Stomach (tissue), 9 donors: Measurements from ENCODE around the gene GPR89B. TPM values are rescaled to one million over a fixed set of nuclear protein-coding genes. Genes with fewer than 3 reads are reported as not detected.
"Not testable (repeated sequence)": the region's sequence is repeated elsewhere in the genome, so short reads cannot be mapped to it uniquely, and the experiment has no call there.

Experiments
- DNase-seq, 2 donors: peaks; one replicate each; pipeline versions ENCODE4 v3.0.0 to v3.0.0-alpha.2; 2013 to 2019
- H3K27ac ChIP-seq, 5 donors: fragments of 200-600 bp in 4 of 5; sonication (generic) in 4 of 5; one replicate each; pipeline ENCODE4 v1.5.1; 2013 to 2019; ENCODE audit warnings: mild to moderate bottlenecking in 1 of 5, moderate library complexity in 1 of 5
- H3K27me3 ChIP-seq, 3 donors: fragments of 200-600 bp; sonication (generic); one replicate each; pipeline ENCODE4 v1.5.1; 2017 to 2019; ENCODE audit warnings: mixed run types in 1 of 3
- H3K36me3 ChIP-seq, 4 donors: fragments of 200-600 bp; sonication (generic); 1 replicate in 3 of 4; 2 replicates in 1 of 4; pipeline ENCODE4 v1.5.1; 2016 to 2019
- H3K4me1 ChIP-seq, 4 donors: fragments of 200-600 bp; sonication (generic); one replicate each; pipeline ENCODE4 v1.5.1; 2016 to 2019
- H3K4me3 ChIP-seq, 4 donors: fragments of 200-600 bp; sonication (generic) in 3 of 4; one replicate each; pipeline ENCODE4 v1.5.1; 2016 to 2019; ENCODE audit warnings: mild to moderate bottlenecking in 1 of 4
- H3K9me3 ChIP-seq, 4 donors: fragments of 200-600 bp; sonication (generic); one replicate each; pipeline ENCODE4 v1.5.1; 2016 to 2019
- EP300 ChIP-seq: sonication (generic); formaldehyde crosslinking; IDR thresholded peaks from one replicate; pipeline ENCODE4 v1.6.1; 2017; ENCODE audit warnings: antibody characterized with exemption
- POLR2A ChIP-seq, 4 donors: fragments of 450-650 bp; IDR thresholded peaks; one replicate each; pipeline ENCODE4 v1.6.1; 2016; ENCODE audit warnings: antibody characterized with exemption in 4 of 4, control low read depth in 2 of 4, mild to moderate bottlenecking in 1 of 4, moderate library complexity in 1 of 4
- POLR2AphosphoS5 ChIP-seq, 3 donors: sonication (generic); formaldehyde crosslinking; IDR thresholded peaks; one replicate each; pipeline ENCODE4 v1.6.1; 2016; ENCODE audit warnings: antibody characterized with exemption in 3 of 3
- WGBS, 5 donors: extraction: QIAGEN DNeasy Blood & Tissue Kit in 3 of 5; methylation state at CpG; one replicate each; pipeline versions ENCODE4 v1.1.5 to v1.1.7; 2013 to 2018; 5-methylcytosine and 5-hydroxymethylcytosine counted together
- intact Hi-C: fragments of 100-400 bp; cut with DNase I; formaldehyde crosslinking; loops from one replicate; pipeline ENCODE4 v1.15.1; 2023; ENCODE audit warnings: low total_unique reads
- polyA plus RNA-seq, 3 donors: library from polyadenylated mRNA; stranded (reverse); fragments of 200-250 nt; gene quantifications; one replicate each; pipeline ENCODE4 v1.2.3, GENCODE V29; 2013
- total RNA-seq, 5 donors: library from RNA; depleted of rRNA; stranded (reverse); fragments of >200 nt; gene quantifications; one replicate each; pipeline versions ENCODE4 v1.1.0 to v1.2.3, GENCODE V29; 2014 to 2016
- TF ChIP-seq, protein P1 (sequence below), 7 experiments: fragments of 450-650 bp in 4 of 7; fragments of 200-600 bp in 3 of 7; sonication (generic) in 3 of 7; IDR thresholded peaks; one replicate each; pipeline ENCODE4 v1.5.1; 2016 to 2019; ENCODE audit warnings: antibody characterized with exemption in 7 of 7, control low read depth in 2 of 7, mild to moderate bottlenecking in 1 of 7
- donor health status: healthy with polysubstance abuse.
- donor health status: Bipolar disorder and iron deficiency.
- donor health status: healthy.

GPR89B gene
- total and polyA plus RNA-seq, 8 donors = 2.3 to 43.1 (median 10.2) TPM

DNA sequence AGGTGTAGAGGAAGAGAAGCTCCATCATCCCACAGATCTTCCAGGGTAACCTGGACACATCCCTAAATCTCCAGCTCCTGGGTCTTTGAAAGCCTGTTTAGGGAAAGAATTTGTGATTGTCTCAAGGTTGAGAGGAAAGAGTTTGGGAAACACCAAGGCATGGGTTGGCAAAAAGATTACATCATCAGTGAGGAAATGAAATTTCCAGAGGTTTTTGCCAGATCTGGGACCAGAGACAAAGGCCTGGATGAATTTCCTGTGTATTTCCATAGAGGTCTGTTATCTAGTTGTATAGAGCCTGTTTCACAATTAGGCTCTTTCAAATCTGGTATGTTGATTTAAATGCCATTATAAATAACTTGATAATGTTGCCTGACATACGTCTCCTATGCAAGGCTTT lies 82.3 kb downstream of the GPR89B start:
- Histone ChIP-seq H3K9me3 (no peaks in the 10 kb centered on the region), H3K27me3 (peaks cover 0 to 57% (median 10%) of the 10 kb centered on the region in 3 donors), H3K36me3 (no peaks in the 10 kb centered on the region), H3K4me1 (peaks cover 0 to 15% (median 7%) of the 10 kb centered on the region in 4 donors), H3K27ac (no peak overlapping the region), H3K4me3 (no peak overlapping the region)
- DNase-seq = no peak
- TF ChIP-seq, protein P1, sequence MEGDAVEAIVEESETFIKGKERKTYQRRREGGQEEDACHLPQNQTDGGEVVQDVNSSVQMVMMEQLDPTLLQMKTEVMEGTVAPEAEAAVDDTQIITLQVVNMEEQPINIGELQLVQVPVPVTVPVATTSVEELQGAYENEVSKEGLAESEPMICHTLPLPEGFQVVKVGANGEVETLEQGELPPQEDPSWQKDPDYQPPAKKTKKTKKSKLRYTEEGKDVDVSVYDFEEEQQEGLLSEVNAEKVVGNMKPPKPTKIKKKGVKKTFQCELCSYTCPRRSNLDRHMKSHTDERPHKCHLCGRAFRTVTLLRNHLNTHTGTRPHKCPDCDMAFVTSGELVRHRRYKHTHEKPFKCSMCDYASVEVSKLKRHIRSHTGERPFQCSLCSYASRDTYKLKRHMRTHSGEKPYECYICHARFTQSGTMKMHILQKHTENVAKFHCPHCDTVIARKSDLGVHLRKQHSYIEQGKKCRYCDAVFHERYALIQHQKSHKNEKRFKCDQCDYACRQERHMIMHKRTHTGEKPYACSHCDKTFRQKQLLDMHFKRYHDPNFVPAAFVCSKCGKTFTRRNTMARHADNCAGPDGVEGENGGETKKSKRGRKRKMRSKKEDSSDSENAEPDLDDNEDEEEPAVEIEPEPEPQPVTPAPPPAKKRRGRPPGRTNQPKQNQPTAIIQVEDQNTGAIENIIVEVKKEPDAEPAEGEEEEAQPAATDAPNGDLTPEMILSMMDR (IDR thresholded peaks at IDR 0.05) = no peak
- TF ChIP-seq POLR2AphosphoS5 (IDR thresholded peaks at IDR 0.05) = no peak
- no peak for TF ChIP-seq EP300
- no peak for TF ChIP-seq POLR2A (IDR thresholded peaks at IDR 0.05)
- WGBS, 5 donors = 31 to 64% (median 47%) methylated on average over 1 of the region's 1 CpG
- intact Hi-C loops = no loop called here

DNA sequence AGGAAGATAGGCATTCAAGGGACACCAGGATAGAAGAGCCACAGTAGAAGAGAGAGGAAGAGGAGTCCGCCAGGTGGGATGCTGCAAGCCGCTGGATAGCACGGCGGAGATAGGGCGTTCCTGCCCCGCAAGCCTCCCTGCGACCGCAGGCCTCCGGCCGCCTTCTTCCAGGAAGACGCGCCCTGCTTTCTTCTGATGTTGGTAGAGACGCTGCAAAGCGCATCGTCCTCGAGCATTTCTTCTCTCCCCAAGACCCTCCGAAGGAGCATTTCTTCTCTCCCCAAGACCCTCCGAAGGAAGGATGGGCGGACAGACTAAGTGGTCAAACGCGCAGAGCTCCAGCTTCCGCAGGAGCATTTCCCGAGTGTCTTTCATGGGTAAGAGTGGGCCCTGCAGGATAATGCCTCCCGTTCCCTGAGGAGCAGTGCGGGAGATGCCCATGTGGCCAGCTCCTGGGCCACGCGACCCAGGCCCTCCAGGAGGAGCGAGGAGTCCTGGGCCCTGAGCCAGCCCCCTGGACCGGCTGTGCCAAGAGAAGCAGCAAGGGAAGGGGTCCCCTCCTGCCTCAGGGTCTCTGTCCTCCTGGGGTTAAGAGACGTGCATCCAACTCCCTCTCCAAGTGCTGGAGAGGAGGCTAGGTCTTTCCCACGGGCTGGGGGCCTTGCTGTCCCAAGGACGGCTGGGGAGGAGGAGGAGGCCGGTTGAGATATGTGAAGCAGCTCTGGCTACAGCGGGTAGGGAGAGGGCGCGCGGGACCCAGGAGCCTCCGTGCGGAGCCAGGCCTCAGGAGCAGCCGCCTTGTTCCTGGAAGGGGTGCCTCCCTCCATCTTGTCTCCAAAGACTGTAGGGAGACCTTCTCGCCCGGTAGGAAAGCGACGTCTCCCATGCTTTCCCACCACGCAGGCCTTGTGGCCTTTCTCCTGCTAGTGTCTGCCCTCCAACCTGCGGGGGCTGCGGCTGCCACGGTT lies 85.2 kb downstream of the GPR89B start:
- H3K9me3 ChIP-seq, H3K27ac ChIP-seq, intact Hi-C loops, H3K36me3 ChIP-seq: not testable (repeated sequence)
- H3K4me3 ChIP-seq = peak overlapping the region in 1 of 4 donors; percentile 32
- peaks cover 0 to 15% (median 7%) of the 10 kb centered on the region in 4 donors for H3K4me1 ChIP-seq
- DNase-seq = peak in 1 of 2 donors; percentile 6
- peaks cover 0 to 63% (median 10%) of the 10 kb centered on the region in 3 donors for H3K27me3 ChIP-seq
- WGBS, 5 donors = 27 to 52% (median 32%) methylated on average over 29 to 39 of the region's 48 CpGs

DNA sequence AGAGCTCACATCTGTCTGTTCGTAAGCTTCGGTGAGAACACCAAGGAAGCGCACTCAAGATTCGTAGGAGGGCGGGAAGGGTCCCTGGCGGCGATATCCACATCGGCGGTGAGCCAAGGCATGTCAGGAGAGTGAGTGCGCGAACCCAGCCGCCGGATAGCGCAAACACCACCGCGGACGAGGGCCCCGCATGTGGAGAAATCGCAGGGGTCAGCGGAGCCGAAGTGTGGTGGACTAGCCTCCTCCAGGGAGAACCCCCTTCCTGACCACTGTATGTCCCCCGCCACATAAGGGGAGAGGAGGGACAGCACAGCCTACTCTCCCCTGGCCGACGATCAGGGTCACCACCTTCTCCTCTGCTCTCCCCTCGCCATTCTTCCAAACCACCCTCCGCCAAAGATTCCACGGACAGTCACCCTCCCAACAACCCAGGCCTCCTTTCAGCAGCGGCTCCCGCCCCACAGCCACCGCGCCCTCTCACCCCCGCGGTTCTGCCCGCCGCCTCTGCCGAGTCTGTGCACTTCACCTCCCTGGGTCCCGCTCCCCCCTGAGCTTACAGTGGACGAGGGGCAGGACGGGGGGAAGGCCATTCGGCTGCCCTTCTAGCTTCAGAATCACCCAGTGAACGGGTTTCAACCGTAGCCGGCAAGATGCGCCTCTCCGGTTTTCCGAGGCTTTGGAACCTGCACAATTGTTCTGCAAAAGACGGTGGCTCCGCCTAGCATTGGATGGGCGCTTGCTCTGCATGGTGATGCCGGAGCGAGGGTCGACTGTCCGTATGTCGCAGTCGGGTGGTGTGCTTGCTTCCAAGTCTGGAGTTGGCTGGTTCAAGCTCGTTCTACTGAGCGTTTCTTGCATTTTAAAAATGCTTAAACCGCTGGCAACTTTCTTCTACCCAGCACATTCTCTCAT lies 86.3 kb downstream of the GPR89B start:
- H3K27ac ChIP-seq, H3K9me3 ChIP-seq, H3K36me3 ChIP-seq, intact Hi-C loops: not testable (repeated sequence)
- Histone ChIP-seq H3K4me1 (peaks cover 0 to 15% (median 7%) of the 10 kb centered on the region in 4 donors), H3K27me3 (peaks cover 0 to 63% (median 10%) of the 10 kb centered on the region in 3 donors), H3K4me3 (peak overlapping the region; percentile 15 to 32 (median 26))
- WGBS, 5 donors = 1 to 4% (median 2%) methylated on average over 28 to 50 of the region's 58 CpGs
- DNase-seq = peak in 1 of 2 donors; percentile 21

DNA sequence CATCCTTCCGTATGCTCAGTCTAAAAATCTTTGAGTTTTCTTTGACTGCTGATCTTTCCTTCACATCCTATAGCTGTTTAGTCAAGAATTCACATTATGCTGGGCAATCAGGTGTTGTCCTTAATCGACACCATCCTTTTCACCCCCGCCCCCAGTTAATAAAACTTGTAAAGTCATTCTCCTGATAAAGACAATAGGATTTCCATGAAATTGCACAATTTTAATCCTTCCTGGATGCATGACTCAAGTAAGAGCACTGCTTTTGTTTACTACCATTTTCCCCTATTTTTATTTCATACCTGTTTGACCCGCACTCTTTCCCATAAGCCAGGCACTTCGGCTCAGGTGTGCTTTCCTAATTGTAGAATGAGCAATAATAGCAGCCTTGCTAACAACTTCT lies 96.7 kb downstream of the GPR89B start:
- H3K27ac ChIP-seq, H3K27me3 ChIP-seq, H3K4me1 ChIP-seq, H3K9me3 ChIP-seq, intact Hi-C loops, H3K36me3 ChIP-seq, H3K4me3 ChIP-seq, DNase-seq: not testable (repeated sequence)
- WGBS, 5 donors = 88 to 96% (median 93%) methylated on average over 5 of the region's 5 CpGs

DNA sequence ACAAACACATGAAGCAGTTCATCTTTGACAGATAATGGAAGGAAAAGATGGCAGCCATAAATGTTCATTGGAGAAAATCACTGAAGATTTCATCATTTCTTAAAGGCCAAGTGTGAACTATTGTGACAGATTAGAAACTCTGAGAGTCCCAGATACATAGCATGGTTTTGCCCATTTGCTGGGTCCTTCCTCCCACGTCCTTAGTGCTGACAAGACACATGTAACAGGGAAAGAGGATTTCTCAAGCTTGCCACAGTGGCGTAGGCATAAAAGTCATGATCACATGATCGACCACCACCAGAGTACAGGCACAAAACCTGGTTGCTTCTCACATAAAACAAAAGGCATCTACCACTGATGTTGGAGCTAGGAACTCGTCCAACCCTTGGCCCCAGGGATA lies 98.8 kb downstream of the GPR89B start:
- H3K4me3 ChIP-seq, intact Hi-C loops, DNase-seq, H3K27ac ChIP-seq, H3K36me3 ChIP-seq, H3K4me1 ChIP-seq, H3K9me3 ChIP-seq, H3K27me3 ChIP-seq: not testable (repeated sequence)
- WGBS, 5 donors = 79 to 100% (median 87%) methylated on average over 1 to 2 of the region's 4 CpGs; no CpG with 5 or more reads in 1 of the 5 donors

DNA sequence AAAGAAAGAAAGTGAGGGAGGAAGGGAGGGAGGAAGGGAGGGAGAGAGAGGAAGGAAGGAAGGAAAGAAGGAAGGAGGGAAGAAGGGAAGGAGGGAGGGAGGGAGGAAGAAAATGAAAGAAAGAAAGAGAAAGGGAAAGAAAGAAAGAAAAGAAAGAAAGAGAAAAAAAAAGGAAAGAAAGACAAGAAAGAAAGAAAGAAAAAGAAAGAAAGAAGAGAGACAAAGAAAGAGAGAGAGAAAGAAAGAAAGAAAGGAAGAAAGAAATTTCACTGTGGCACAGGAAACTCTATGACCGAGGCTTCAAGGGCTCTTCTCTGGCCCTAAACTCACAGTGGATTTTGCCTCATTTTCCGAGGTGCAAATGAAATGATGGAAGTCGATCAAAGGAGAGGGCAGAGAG lies 104.0 kb downstream of the GPR89B start:
- intact Hi-C loops, H3K27ac ChIP-seq, H3K4me3 ChIP-seq, H3K36me3 ChIP-seq, H3K4me1 ChIP-seq, DNase-seq, H3K9me3 ChIP-seq: not testable (repeated sequence)
- H3K27me3 ChIP-seq = peaks cover 0 to 17% (median 0%) of the 10 kb centered on the region in 3 donors
- WGBS, 5 donors = 34 to 79% (median 45%) methylated on average over 1 to 3 of the region's 3 CpGs

DNA sequence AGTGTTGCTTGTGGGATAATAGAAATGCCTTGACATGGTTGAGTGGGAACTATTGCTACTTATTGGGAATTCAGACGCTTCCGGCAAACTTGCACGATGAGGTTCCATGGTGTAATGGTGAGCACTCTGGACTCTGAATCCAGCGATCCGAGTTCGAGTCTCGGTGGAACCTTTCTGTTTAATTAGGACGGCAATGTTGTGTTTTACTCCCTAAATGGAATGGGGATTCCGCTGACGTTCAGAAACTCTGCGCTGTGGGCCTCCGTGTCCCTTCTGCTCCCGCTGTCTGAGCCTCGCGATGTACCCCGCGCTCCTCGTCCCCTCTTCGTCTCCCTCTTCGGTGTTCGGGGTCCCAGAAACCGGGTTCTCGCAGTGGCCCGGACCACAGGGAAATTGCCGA lies 104.5 kb downstream of the GPR89B start:
- H3K9me3 ChIP-seq, H3K4me1 ChIP-seq, DNase-seq, H3K36me3 ChIP-seq, H3K27ac ChIP-seq, intact Hi-C loops, H3K4me3 ChIP-seq: not testable (repeated sequence)
- H3K27me3 ChIP-seq = peaks cover 0 to 17% (median 0%) of the 10 kb centered on the region in 3 donors
- no CpG with 5 or more reads among the region's 25 CpGs for WGBS, 5 donors

DNA sequence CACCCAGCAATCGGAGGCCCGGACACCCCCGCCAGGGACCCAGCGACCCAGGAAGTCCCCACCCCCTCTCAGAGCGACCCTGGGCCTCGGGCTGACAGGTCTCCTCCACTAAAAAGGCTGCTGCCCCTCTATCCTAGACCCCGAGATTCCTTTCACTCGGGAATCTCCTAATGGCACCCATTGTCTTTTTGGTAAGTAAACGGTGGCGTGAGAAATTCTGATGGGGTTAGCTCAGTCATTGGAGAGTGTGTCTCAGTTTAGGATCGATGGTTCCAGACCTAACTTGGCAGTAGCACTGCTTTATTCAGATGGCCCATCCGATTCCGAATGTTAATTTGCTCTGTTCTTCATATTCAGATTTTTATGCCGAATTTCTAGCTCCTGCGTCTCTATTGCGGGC lies 104.9 kb downstream of the GPR89B start:
- H3K27ac ChIP-seq, H3K36me3 ChIP-seq, H3K4me1 ChIP-seq, intact Hi-C loops, DNase-seq, H3K9me3 ChIP-seq: not testable (repeated sequence)
- 7 to 15% (median 9%) methylated on average over 10 to 12 of the region's 16 CpGs for WGBS, 5 donors
- Histone ChIP-seq H3K4me3 (peak overlapping the region in 1 of 4 donors; percentile 14), H3K27me3 (peaks cover 0 to 17% (median 0%) of the 10 kb centered on the region in 3 donors)

DNA sequence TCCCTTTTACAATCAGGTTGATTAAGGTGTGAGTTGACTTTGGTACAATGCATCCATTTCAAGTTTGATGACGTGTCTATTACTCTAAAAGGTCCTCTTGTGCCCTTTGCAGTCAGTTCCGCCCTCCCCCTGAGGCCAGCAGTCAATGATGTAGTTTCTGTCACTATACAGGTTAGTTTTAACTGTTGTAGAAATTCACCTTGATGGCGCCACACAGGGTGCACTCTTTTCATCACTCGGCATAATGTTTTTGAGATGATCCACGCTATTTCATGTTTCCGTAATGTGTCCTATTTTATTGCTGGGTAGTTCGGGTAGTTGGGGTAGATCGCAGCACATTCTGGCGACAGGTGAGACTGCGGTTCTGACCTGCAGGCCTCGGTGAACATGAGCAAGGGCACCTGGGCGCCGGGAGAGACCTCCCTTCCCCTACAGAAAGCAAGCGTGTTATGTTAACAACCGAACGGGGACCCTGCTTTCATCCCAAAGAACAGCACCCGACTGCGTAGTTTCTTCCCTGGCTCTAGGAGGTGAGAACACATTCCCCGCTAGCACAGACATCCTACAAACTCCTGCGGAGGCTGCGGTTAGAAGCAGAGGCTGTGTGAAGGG lies 109.7 kb downstream of the GPR89B start:
- DNase-seq, H3K36me3 ChIP-seq, intact Hi-C loops, H3K9me3 ChIP-seq, H3K4me1 ChIP-seq: not testable (repeated sequence)
- Histone ChIP-seq H3K27ac (peak overlapping the region in 4 of 5 donors; percentile 58 to 83 (median 69)), H3K27me3 (peaks cover 0 to 17% (median 0%) of the 10 kb centered on the region in 3 donors), H3K4me3 (peak overlapping the region; percentile 39 to 45 (median 42))
- WGBS, 5 donors = 6 to 13% (median 8%) methylated on average over 4 to 6 of the region's 21 CpGs
